Type B pancreatic cell (in vitro differentiated cells): ENCODE measurements around the gene ACER3. TPM values are rescaled to one million over a fixed set of nuclear protein-coding genes. Genes with fewer than 3 reads are reported as not detected.

Experiments used
- DNase-seq: peaks from one replicate; pipeline ENCODE4 v3.0.0; 2021; ENCODE audit warnings: mixed read lengths; ENCODE audit not compliant: unreplicated experiment; ENCODE audit errors: extremely low spot score
- H3K27ac Mint-ChIP-seq: 2 replicates; pipeline ENCODE4 v1.8.0; 2021; ENCODE audit warnings: mild to moderate bottlenecking, mixed read lengths
- H3K27me3 Mint-ChIP-seq: 2 replicates; pipeline ENCODE4 v1.8.0; 2021; ENCODE audit warnings: mixed read lengths
- H3K36me3 Mint-ChIP-seq: 2 replicates; pipeline ENCODE4 v1.8.0; 2021; ENCODE audit warnings: mixed read lengths
- H3K4me1 Mint-ChIP-seq: one replicate; pipeline ENCODE4 v1.8.0; 2021; ENCODE audit warnings: mixed read lengths; ENCODE audit not compliant: unreplicated experiment
- H3K4me3 Mint-ChIP-seq: 2 replicates; pipeline ENCODE4 v1.8.0; 2021; ENCODE audit warnings: mild to moderate bottlenecking, mixed read lengths
- H3K9me3 Mint-ChIP-seq: 2 replicates; pipeline ENCODE4 v1.8.0; 2021; ENCODE audit warnings: mixed read lengths
- total RNA-seq: library from RNA; stranded (reverse); gene quantifications from 2 replicates; pipeline ENCODE4 v1.2.1, GENCODE V29; 2021; ENCODE audit warnings: low replicate concordance
- TF ChIP-seq, protein P1 (sequence below): fragments of 200-600 bp; sonication (generic); conservative IDR thresholded peaks from 2 replicates; pipeline ENCODE4 v1.5.0; 2021; ENCODE audit warnings: antibody characterized with exemption, mild to moderate bottlenecking

The ACER3 gene
- total RNA-seq, 1 donor from 2014 or later: 25.7 TPM

GRCh38 chr11:77064648-77065217 is 204.0 kb downstream of the ACER3 start:
- DNase-seq: peak; percentile 49
- peaks cover 10% of the 10 kb centered on the region for H3K4me1 Mint-ChIP-seq
- no peaks in the 10 kb centered on the region for H3K36me3 Mint-ChIP-seq
- TF ChIP-seq, protein P1, sequence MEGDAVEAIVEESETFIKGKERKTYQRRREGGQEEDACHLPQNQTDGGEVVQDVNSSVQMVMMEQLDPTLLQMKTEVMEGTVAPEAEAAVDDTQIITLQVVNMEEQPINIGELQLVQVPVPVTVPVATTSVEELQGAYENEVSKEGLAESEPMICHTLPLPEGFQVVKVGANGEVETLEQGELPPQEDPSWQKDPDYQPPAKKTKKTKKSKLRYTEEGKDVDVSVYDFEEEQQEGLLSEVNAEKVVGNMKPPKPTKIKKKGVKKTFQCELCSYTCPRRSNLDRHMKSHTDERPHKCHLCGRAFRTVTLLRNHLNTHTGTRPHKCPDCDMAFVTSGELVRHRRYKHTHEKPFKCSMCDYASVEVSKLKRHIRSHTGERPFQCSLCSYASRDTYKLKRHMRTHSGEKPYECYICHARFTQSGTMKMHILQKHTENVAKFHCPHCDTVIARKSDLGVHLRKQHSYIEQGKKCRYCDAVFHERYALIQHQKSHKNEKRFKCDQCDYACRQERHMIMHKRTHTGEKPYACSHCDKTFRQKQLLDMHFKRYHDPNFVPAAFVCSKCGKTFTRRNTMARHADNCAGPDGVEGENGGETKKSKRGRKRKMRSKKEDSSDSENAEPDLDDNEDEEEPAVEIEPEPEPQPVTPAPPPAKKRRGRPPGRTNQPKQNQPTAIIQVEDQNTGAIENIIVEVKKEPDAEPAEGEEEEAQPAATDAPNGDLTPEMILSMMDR: no peak
- peak overlapping the region; percentile 43 for H3K27ac Mint-ChIP-seq
- H3K27me3 Mint-ChIP-seq: peaks cover 13% of the 10 kb centered on the region
- peak overlapping the region; percentile 55 for H3K4me3 Mint-ChIP-seq
- no peaks in the 10 kb centered on the region for H3K9me3 Mint-ChIP-seq

- Mint-ChIP-seq H3K27me3 (peaks cover 15% of the 10 kb centered on the region), H3K4me3 (peak overlapping the region; percentile 92), H3K9me3 (no peaks in the 10 kb centered on the region), H3K4me1 (peaks cover 14% of the 10 kb centered on the region), H3K27ac (peak overlapping the region; percentile 79), H3K36me3 (no peaks in the 10 kb centered on the region)
- TF ChIP-seq, protein P1: no peak
- peak; percentile 65 for DNase-seq
Observed at GRCh38 chr11:77065878-77066228, 205.1 kb downstream of the ACER3 start.

DNA sequence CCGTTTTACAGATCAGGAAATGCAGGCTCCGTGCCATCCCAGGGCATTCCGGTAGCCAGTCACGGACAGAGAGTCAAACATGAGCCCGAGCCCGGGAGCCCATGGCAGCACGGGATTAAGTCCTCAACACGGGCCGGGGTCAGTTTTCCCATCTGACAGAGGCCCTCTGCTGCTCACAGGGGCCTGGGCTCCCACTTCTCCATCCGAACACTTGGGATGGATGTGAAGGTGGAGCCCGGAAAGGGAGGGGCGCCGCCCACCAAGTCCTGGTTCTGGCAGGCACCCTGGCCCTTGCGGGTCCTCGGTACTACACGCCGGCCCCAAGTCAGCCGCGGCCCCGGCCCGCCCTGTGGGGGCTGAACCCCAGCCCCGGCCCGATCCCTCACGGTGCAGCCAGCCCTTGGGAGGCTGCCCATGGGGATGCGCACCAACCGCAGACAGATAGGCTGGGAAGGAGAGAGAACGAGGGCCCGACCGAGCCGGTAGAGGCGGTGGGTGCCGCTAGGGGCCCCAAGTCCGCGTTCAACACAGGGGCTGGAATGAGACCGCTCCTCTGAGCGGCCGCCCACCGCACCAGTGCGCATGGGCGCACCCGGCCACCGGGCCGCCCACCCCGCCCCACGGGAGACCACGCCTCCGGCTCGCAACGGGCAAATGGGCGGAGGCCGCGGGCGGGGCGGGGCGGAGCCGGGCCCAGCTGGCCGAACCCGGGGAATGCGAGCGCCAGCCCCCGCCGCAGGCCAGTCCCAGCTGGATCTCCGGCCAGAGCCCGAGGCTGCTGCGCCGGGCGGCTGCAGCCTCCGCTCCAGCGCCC is 205.7 kb downstream of the ACER3 start, which contains the start of gene CAPN5:
Gene CAPN5 (plus strand): TSS at position 743 of the 814 bp plus-strand sequence. CDS start 17,916 bp downstream, outside the sequence.
- Mint-ChIP-seq H3K27ac (peak within 1 kb of the TSS; percentile 79), H3K36me3 (no peaks in the 10 kb centered on the region), H3K27me3 (peaks cover 16% of the 10 kb centered on the region)

GRCh38 chr11:77067861-77068443 is 207.2 kb downstream of the ACER3 start:
- H3K36me3 Mint-ChIP-seq: no peaks in the 10 kb centered on the region
- H3K27ac Mint-ChIP-seq: peak overlapping the region; percentile 53
- TF ChIP-seq, protein P1: no peak
- H3K9me3 Mint-ChIP-seq: no peaks in the 10 kb centered on the region
- peak overlapping the region; percentile 81 for H3K4me3 Mint-ChIP-seq
- DNase-seq: peak; percentile 62
- H3K4me1 Mint-ChIP-seq: peaks cover 28% of the 10 kb centered on the region
- H3K27me3 Mint-ChIP-seq: peaks cover 16% of the 10 kb centered on the region

More for the DNA sequence above, 205.7 kb downstream of the ACER3 start, which contains the start of gene CAPN5:
- Mint-ChIP-seq H3K9me3 (no peaks in the 10 kb centered on the region), H3K4me1 (peaks cover 15% of the 10 kb centered on the region), H3K4me3 (peak within 1 kb of the TSS; percentile 92)
- TF ChIP-seq, protein P1: peak; percentile 65
- DNase-seq: peak; percentile 97

DNA sequence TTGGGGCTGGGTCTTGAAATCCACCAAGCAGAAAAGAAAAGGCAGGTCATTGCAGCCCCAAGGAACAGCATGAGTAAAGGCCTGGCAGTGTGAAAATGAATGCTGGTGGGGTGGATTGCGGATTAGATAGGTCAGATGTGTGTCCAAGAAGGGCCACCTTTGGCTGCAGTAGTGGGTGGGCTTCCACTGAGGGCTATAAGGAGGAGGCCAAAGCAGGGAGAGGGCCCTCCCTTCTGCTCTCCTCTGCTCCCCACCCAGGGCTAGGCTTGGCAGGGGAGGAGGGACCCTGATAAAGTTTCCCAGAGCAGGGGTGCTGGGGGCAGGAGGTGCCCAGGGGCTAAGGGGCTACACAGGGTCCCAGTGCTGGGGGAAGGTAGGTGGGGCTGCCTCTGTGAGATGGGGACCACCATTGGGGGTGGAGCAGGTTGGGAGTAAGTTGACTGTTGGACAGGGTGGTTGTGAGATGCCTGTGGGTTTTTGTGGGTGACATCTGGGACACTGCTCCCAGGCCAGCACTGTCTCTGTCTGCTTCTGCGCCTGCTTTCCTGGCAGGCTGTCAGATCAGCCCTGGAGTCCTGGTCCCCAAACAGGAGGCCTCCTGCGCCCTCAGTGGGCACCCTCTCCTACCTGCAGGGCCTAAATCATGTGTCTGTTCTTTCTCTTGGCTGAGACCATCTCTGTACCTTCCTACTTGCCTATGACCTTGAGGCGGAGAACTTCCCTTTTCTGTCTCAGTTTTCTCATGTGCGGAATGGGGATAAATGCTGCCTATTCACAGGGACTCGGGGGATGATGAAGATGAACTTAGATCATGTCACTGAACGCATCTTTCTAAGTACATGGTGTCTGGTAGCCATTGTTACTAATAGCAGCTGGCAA is 208.0 kb downstream of the ACER3 start:
- Mint-ChIP-seq H3K27ac (no peak overlapping the region), H3K4me1 (peaks cover 35% of the 10 kb centered on the region), H3K36me3 (no peaks in the 10 kb centered on the region), H3K4me3 (peak overlapping the region; percentile 69), H3K9me3 (no peaks in the 10 kb centered on the region), H3K27me3 (peaks cover 12% of the 10 kb centered on the region)
- TF ChIP-seq, protein P1: no peak
- DNase-seq: no peak
